Keratinocyte (primary cell): ENCODE measurements around the gene ZNF207. TPM values are rescaled to one million over a fixed set of nuclear protein-coding genes. Genes with fewer than 3 reads are reported as not detected.

Source experiments
- DNase-seq: peaks from one replicate; pipeline ENCODE4 v3.0.0-alpha.2; 2011; ENCODE audit warnings: low read depth, missing footprints, low spot score
- FAIRE-seq: peaks from 2 replicates; lab custom pipeline; 2011; peaks lifted over from hg19 to GRCh38; lab: Jason Lieb, UNC
- H2AFZ ChIP-seq: 2 replicates; pipeline ENCODE4 v1.6.0; 2012; ENCODE audit warnings: low read length, control low read depth, inconsistent platforms; ENCODE audit not compliant: control insufficient read depth
- H3K27ac ChIP-seq: 2 replicates; pipeline ENCODE4 v1.5.1; 2011; ENCODE audit warnings: low read length; ENCODE audit not compliant: control insufficient read depth, insufficient read depth
- H3K27me3 ChIP-seq: 3 replicates; pipeline ENCODE4 v1.6.0; 2011; ENCODE audit warnings: low read length; ENCODE audit not compliant: control insufficient read depth, insufficient read depth; ENCODE audit errors: extremely low read depth
- H3K36me3 ChIP-seq, 2 experiments: 2 replicates in 1 of 2; 3 replicates in 1 of 2; pipeline ENCODE4 v1.5.1; 2011; ENCODE audit warnings: low read length in 2 of 2, mild to moderate bottlenecking in 1 of 2; ENCODE audit not compliant: control insufficient read depth in 2 of 2, insufficient read depth in 2 of 2; ENCODE audit errors: extremely low read depth in 1 of 2
- H3K4me1 ChIP-seq: 3 replicates; pipeline ENCODE4 v1.5.1; 2011; ENCODE audit warnings: low read length; ENCODE audit not compliant: control insufficient read depth, insufficient read depth; ENCODE audit errors: extremely low read depth
- H3K4me2 ChIP-seq: 3 replicates; pipeline ENCODE4 v1.6.0; 2011; ENCODE audit warnings: low read depth, low read length; ENCODE audit not compliant: control insufficient read depth, insufficient read depth; ENCODE audit errors: extremely low read depth
- H3K4me3 ChIP-seq, 3 experiments: fragments of 200-600 bp in 1 of 3; sonication (generic) in 1 of 3; 2 replicates in 2 of 3; 3 replicates in 1 of 3; pipeline ENCODE4 v1.5.1; 2011 to 2016; ENCODE audit warnings: low read length in 3 of 3, mild to moderate bottlenecking in 3 of 3, control low read depth in 2 of 3, inconsistent platforms in 1 of 3, low read depth in 1 of 3, mixed read lengths in 1 of 3, mixed run types in 1 of 3, moderate library complexity in 1 of 3; ENCODE audit not compliant: control insufficient read depth in 2 of 3, insufficient read depth in 2 of 3; ENCODE audit errors: extremely low read depth in 1 of 3
- H3K79me2 ChIP-seq: 2 replicates; pipeline ENCODE4 v1.6.0; 2012; ENCODE audit warnings: low read length; ENCODE audit not compliant: control insufficient read depth, insufficient read depth
- H3K9ac ChIP-seq: 3 replicates; pipeline ENCODE4 v1.6.0; 2011; ENCODE audit warnings: low read length; ENCODE audit not compliant: control insufficient read depth, insufficient read depth; ENCODE audit errors: extremely low read depth
- H3K9me1 ChIP-seq: 3 replicates; pipeline ENCODE4 v1.6.0; 2011; ENCODE audit warnings: low read length; ENCODE audit not compliant: control insufficient read depth, insufficient read depth; ENCODE audit errors: extremely low read depth
- H3K9me3 ChIP-seq: 2 replicates; pipeline ENCODE4 v1.5.1; 2012; ENCODE audit warnings: low read depth, low read length; ENCODE audit not compliant: control insufficient read depth
- H4K20me1 ChIP-seq: 3 replicates; pipeline ENCODE4 v1.6.0; 2011; ENCODE audit warnings: low read length; ENCODE audit not compliant: control insufficient read depth, insufficient read depth; ENCODE audit errors: extremely low read depth
- CTCF ChIP-seq, 3 experiments: IDR thresholded peaks in 1 of 3; conservative IDR thresholded peaks in 1 of 3; optimal IDR thresholded peaks in 1 of 3; 2 replicates in 2 of 3; 3 replicates in 1 of 3; pipeline versions ENCODE3 to v1.5.1; 2011; ENCODE audit warnings: low read length in 3 of 3, mild to moderate bottlenecking in 3 of 3, moderate library complexity in 2 of 3, control low read depth in 1 of 3, inconsistent platforms in 1 of 3; ENCODE audit not compliant: insufficient read depth in 2 of 3; ENCODE audit errors: extremely low read depth in 1 of 3
- EZH2 ChIP-seq: IDR thresholded peaks from one replicate; pipeline ENCODE4 v1.6.1; 2012; ENCODE audit warnings: inconsistent platforms, mild to moderate bottlenecking, low read length, moderate library complexity
- dilution Hi-C: fragments of 300-500 bp; cut with MboI; formaldehyde crosslinking; loops from one replicate; pipeline ENCODE4 v1.7.0; 2020; ENCODE audit warnings: low sequenced_read_pairs; ENCODE audit not compliant: extremely low pct_ligation_motif_present
- polyA plus RNA-seq, 5 experiments: library from polyadenylated mRNA; depleted of rRNA in 3 of 5; stranded (reverse) in 3 of 5; stranded (forward) in 1 of 5; unstranded in 1 of 5; fragments of >200 nt; gene quantifications; 1 replicate in 1 of 5; 2 replicates in 3 of 5; 3 replicates in 1 of 5; pipeline versions ENCODE4 v1.2.1 to v1.2.3, GENCODE V29; 2011 to 2012; ENCODE audit warnings: missing spikeins in 2 of 5, low read depth in 1 of 5, low replicate concordance in 1 of 5

Gene ZNF207
- polyA plus RNA-seq, 1 donor (not counting 4 experiments of a cell fraction or from before 2014, with no cell fraction given): 172 TPM

- Histone ChIP-seq H3K4me2 (no peak overlapping the region), H3K9me1 (no peaks in the 10 kb centered on the region), H3K36me3 (no peaks in the 10 kb centered on the region), H3K79me2 (no peaks in the 10 kb centered on the region), H4K20me1 (no peaks in the 10 kb centered on the region), H3K9me3 (no peaks in the 10 kb centered on the region), H3K27me3 (no peaks in the 10 kb centered on the region), H3K4me1 (peaks cover 4% of the 10 kb centered on the region), H2AFZ (no peak overlapping the region), H3K9ac (no peak overlapping the region), H3K4me3 (no peak overlapping the region), H3K27ac (no peak overlapping the region)
- dilution Hi-C loops: no loop called here
- FAIRE-seq: no peak
- DNase-seq: no peak
- TF ChIP-seq EZH2 (no peak), CTCF (optimal IDR thresholded peaks at IDR 0.05 in 1 of 3, IDR thresholded peaks at IDR 0.05 in 1 of 3, conservative IDR thresholded peaks at IDR 0.05 in 1 of 3; ENCODE audit: extremely low read depth in 1 of 3, insufficient read depth in 2 of 3, low read length in 3 of 3) (no peak)
Observed at GRCh38 chr17:32320847-32321246, 29.1 kb upstream of the ZNF207 start.

GRCh38 chr17:32323046-32323445 is 26.9 kb upstream of the ZNF207 start:
- FAIRE-seq: no peak
- no peaks in the 10 kb centered on the region for H3K79me2 ChIP-seq
- TF ChIP-seq EZH2 (no peak), CTCF (optimal IDR thresholded peaks at IDR 0.05 in 1 of 3, IDR thresholded peaks at IDR 0.05 in 1 of 3, conservative IDR thresholded peaks at IDR 0.05 in 1 of 3; ENCODE audit: extremely low read depth in 1 of 3, insufficient read depth in 2 of 3, low read length in 3 of 3) (no peak)
- H3K9me1 ChIP-seq: no peaks in the 10 kb centered on the region
- H3K27me3 ChIP-seq: no peaks in the 10 kb centered on the region
- no peak overlapping the region for H3K4me3 ChIP-seq
- H3K36me3 ChIP-seq: no peaks in the 10 kb centered on the region
- no peak overlapping the region for H3K9ac ChIP-seq
- H3K4me2 ChIP-seq: no peak overlapping the region
- H3K4me1 ChIP-seq: peaks cover 4% of the 10 kb centered on the region
- no peak overlapping the region for H3K27ac ChIP-seq
- H4K20me1 ChIP-seq: no peaks in the 10 kb centered on the region
- DNase-seq: no peak
- dilution Hi-C loops: no loop called here
- H2AFZ ChIP-seq: no peak overlapping the region
- no peaks in the 10 kb centered on the region for H3K9me3 ChIP-seq
